Rectal smooth muscle tissue (tissue), 1 donor: ENCODE measurements around the gene COP1.

Experiments
- H3K27ac ChIP-seq: one replicate; pipeline ENCODE4 v1.7.0; 2013; ENCODE audit warnings: low read depth, low read length, inconsistent platforms
- H3K27me3 ChIP-seq: one replicate; pipeline ENCODE4 v1.7.0; 2013; ENCODE audit warnings: low read length; ENCODE audit not compliant: control insufficient read depth, insufficient read depth
- H3K36me3 ChIP-seq: one replicate; pipeline ENCODE4 v1.7.0; 2013; ENCODE audit warnings: low read length; ENCODE audit not compliant: control insufficient read depth, insufficient read depth
- H3K4me1 ChIP-seq: one replicate; pipeline ENCODE4 v1.7.0; 2013; ENCODE audit warnings: low read length; ENCODE audit not compliant: control insufficient read depth, insufficient read depth
- H3K4me3 ChIP-seq: one replicate; pipeline ENCODE4 v1.7.0; 2013; ENCODE audit warnings: low read length
- H3K9ac ChIP-seq: one replicate; pipeline ENCODE4 v1.7.0; 2013; ENCODE audit warnings: low read length

The COP1 gene

GRCh38 chr1:175968486-175969172 lies 238.5 kb downstream of the COP1 start:
- Histone ChIP-seq H3K4me3 (no peak overlapping the region), H3K9ac (no peak overlapping the region), H3K4me1 (no peaks in the 10 kb centered on the region), H3K27me3 (no peaks in the 10 kb centered on the region), H3K36me3 (no peaks in the 10 kb centered on the region), H3K27ac (no peak overlapping the region)

DNA sequence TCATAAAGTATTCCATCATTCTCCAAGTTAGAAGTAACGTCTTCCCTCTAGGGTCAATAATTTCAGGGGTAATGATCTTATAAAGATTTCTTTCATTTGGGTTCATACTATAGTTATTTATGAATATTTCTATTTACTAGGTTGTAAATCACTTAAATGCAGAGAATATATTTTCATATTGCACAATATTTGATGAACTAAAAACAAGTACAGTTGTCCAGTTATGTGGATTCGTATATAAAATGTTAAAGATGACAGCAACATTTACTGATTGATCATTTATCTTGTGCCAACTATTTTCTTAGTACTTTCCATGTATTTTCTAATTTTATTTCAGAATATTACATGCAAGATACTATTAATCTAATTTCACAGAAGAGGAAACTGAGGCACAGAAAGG lies 243.3 kb downstream of the COP1 start:
- H3K9ac ChIP-seq: no peak overlapping the region
- H3K27ac ChIP-seq: no peak overlapping the region
- no peak overlapping the region for H3K4me3 ChIP-seq
- H3K36me3 ChIP-seq: no peaks in the 10 kb centered on the region
- no peaks in the 10 kb centered on the region for H3K27me3 ChIP-seq
- H3K4me1 ChIP-seq: no peaks in the 10 kb centered on the region

DNA sequence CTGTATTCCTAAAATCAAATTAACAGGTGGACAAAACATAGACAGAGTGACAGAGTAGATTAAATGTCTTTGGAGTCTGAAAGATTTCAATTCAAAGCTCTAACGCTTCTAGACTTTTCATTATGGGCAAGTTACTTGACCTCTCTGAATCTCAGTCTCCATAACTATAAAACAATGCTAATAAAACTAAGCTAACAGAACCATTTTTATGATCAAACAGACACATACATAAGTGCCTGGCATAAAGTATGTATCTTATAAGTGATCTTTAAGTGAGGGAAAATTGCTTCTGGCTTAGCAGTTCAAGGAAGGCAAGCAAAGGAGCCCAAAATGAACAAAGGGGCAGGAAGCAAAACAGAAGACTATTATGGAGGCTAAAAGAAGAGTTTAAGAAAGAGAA lies 246.9 kb downstream of the COP1 start:
- no peaks in the 10 kb centered on the region for H3K27me3 ChIP-seq
- H3K4me1 ChIP-seq: no peaks in the 10 kb centered on the region
- H3K36me3 ChIP-seq: peaks cover 2% of the 10 kb centered on the region
- H3K27ac ChIP-seq: no peak overlapping the region
- H3K9ac ChIP-seq: no peak overlapping the region
- H3K4me3 ChIP-seq: no peak overlapping the region

DNA sequence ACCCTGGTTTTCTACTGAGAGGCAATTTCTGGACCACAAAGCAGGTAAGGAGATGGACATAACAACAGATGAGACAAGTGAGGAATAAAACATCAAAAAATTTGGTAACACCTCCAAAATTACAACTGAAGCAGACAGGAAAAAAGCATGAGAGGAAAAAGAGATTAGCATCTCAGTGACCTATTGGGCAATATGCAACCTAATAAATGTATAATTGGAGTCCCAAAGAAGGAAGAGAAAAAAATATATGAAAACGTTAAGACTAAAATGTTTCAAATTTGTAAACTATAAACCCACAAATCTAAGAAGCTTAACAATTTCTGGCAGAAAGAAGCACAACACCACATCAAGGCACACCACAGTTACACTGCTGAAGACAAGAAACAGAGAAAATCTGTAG lies 255.5 kb downstream of the COP1 start:
- Histone ChIP-seq H3K27me3 (no peaks in the 10 kb centered on the region), H3K4me3 (no peak overlapping the region), H3K9ac (no peak overlapping the region), H3K4me1 (no peaks in the 10 kb centered on the region), H3K27ac (no peak overlapping the region), H3K36me3 (peaks cover 6% of the 10 kb centered on the region)

DNA sequence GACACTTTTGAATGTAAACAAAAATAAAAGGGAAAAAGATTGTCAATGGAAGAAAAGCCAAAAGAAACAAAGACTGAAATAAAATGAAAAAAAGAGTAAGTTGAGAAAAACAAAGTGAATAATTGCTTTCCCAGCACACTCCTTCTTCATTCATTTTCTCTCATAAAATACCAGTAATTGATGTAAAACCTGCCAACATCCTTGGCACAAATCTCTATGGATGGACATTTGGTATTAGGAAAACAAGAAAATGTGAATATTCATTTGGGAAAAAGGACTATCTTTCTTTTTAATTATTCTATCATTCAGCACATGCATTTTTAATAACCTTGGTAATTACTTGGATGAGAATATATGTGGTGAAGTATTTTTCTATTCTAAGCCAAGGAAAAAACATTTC lies 259.3 kb downstream of the COP1 start:
- Histone ChIP-seq H3K27me3 (no peaks in the 10 kb centered on the region), H3K9ac (no peak overlapping the region), H3K27ac (no peak overlapping the region), H3K4me1 (no peaks in the 10 kb centered on the region), H3K4me3 (no peak overlapping the region), H3K36me3 (peaks cover 4% of the 10 kb centered on the region)

DNA sequence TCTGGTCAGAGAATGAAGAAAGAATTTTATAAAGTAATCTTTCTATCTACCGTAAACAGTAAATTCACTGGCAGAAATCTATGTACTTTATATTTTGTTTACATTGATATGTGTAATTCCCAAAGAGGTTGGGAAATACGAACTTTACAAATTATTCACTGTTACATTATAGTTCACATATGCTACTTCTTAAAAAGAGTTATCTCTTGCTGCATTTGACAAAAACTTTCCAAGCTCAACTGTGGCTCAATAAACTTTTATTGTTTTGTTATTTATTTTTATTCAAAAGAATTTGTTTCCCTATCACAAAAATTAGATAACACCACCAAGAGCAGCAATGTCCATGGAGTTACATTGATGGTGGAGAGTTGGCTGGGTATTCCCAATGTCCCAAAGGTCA lies 262.5 kb downstream of the COP1 start:
- H3K4me1 ChIP-seq: no peaks in the 10 kb centered on the region
- no peak overlapping the region for H3K4me3 ChIP-seq
- peaks cover 3% of the 10 kb centered on the region for H3K36me3 ChIP-seq

GRCh38 chr1:175941164-175941563 lies 265.9 kb downstream of the COP1 start:
- Histone ChIP-seq H3K27me3 (no peaks in the 10 kb centered on the region), H3K9ac (no peak overlapping the region), H3K27ac (no peak overlapping the region), H3K4me1 (no peaks in the 10 kb centered on the region), H3K36me3 (peaks cover 3% of the 10 kb centered on the region), H3K4me3 (no peak overlapping the region)

More for the DNA sequence above, 262.5 kb downstream of the COP1 start:
- no peak overlapping the region for H3K27ac ChIP-seq
- H3K27me3 ChIP-seq: no peaks in the 10 kb centered on the region
- H3K9ac ChIP-seq: no peak overlapping the region

- H3K27ac ChIP-seq: no peak overlapping the region
- H3K36me3 ChIP-seq: peaks cover 3% of the 10 kb centered on the region
- H3K27me3 ChIP-seq: no peaks in the 10 kb centered on the region
- no peak overlapping the region for H3K4me3 ChIP-seq
- H3K9ac ChIP-seq: no peak overlapping the region
- no peaks in the 10 kb centered on the region for H3K4me1 ChIP-seq
Observed at GRCh38 chr1:175936736-175937135, 270.4 kb downstream of the COP1 start.

- H3K36me3 ChIP-seq: peaks cover 3% of the 10 kb centered on the region
Observed at GRCh38 chr1:175935566-175936115, 271.4 kb downstream of the COP1 start.

GRCh38 chr1:175935166-175935565 lies 271.9 kb downstream of the COP1 start:
- H3K9ac ChIP-seq: no peak overlapping the region
- no peaks in the 10 kb centered on the region for H3K27me3 ChIP-seq
- H3K27ac ChIP-seq: no peak overlapping the region
- H3K4me1 ChIP-seq: no peaks in the 10 kb centered on the region
- H3K4me3 ChIP-seq: no peak overlapping the region
- H3K36me3 ChIP-seq: peaks cover 3% of the 10 kb centered on the region

More at GRCh38 chr1:175935566-175936115, 271.4 kb downstream of the COP1 start:
- Histone ChIP-seq H3K27me3 (no peaks in the 10 kb centered on the region), H3K27ac (no peak overlapping the region), H3K4me1 (no peaks in the 10 kb centered on the region), H3K4me3 (no peak overlapping the region), H3K9ac (no peak overlapping the region)

DNA sequence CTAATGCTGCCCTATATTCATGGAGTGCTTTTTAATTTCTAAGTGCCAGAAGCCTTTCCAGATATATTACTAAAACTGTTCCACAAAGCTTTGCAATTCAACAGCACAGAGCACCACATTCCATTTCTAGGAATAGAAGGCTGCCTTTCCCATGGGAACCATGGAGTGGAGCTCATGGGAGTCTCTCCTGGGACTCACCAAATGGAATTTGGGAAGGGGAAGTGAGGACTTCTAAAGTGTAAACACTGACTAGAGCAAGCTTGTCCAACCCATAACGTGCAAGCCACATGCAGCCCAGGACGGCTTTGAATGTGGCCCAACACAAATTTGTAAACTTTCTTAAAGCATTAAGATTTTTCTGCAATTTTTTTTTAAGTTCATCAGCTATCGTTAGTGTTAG lies 273.3 kb downstream of the COP1 start:
- no peak overlapping the region for H3K4me3 ChIP-seq
- no peaks in the 10 kb centered on the region for H3K4me1 ChIP-seq

DNA sequence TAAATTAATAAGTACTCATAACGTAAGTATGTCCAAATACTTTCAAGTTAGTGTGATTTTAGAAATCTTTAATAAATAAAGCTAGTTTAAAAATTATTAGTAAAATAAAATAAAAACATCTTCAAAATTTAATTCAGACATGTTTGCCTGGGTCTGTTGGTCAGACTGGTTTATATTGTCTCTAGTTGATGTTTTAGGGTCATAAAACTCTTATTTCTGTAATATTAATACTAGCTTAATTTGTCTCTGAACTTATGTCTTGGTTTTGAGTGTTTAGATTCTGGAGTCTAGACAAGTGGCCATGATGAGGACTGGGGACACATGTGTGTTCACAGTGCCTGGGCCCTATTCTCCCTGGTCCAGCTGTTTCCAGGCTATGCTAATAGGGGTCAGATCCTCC lies 279.1 kb downstream of the COP1 start:
- no peak overlapping the region for H3K4me3 ChIP-seq
- H3K27me3 ChIP-seq: no peaks in the 10 kb centered on the region
- no peaks in the 10 kb centered on the region for H3K4me1 ChIP-seq
- H3K36me3 ChIP-seq: no peaks in the 10 kb centered on the region
- no peak overlapping the region for H3K27ac ChIP-seq
- no peak overlapping the region for H3K9ac ChIP-seq

More for the DNA sequence above, 273.3 kb downstream of the COP1 start:
- Histone ChIP-seq H3K27me3 (no peaks in the 10 kb centered on the region), H3K36me3 (no peaks in the 10 kb centered on the region), H3K27ac (no peak overlapping the region), H3K9ac (no peak overlapping the region)

DNA sequence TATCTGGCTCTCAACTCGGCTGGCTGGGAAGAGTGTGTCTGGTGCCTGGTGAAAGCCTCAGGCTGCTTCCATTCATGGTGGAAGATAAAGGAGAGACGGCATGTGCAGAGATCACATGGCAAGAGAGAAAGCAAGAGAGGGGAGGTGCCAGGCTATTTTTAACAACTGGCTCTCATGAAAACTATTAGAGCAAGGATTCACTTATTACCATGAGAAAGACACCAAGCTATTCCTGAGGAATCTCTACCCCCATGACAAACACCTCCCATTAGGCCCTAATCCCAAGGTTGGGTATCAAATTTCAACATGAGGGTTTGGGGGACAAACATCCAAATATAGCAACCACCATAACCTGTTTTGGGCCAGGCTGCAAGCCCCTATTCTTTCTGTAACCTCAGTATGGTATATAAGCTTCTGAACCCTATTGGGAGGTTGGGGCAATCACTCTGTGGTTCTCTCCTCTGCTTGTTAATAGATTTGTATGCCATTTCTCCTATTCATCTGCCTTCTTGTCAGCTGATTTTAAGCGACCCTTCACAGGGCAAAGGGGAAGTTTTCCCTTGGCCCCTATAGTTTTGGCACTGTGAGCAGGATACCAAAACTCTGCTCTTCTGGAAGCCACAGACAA lies 284.7 kb downstream of the COP1 start:
- Histone ChIP-seq H3K9ac (no peak overlapping the region), H3K27ac (no peak overlapping the region), H3K4me3 (no peak overlapping the region), H3K4me1 (no peaks in the 10 kb centered on the region), H3K36me3 (no peaks in the 10 kb centered on the region), H3K27me3 (no peaks in the 10 kb centered on the region)
